ENCODE measurements around the gene PCYT2.

The PCYT2 gene

GRCh38 chr17:81871387-81872230 lies 39.6 kb downstream of the PCYT2 start (continued):
- TF ChIP-seq, protein P1, sequence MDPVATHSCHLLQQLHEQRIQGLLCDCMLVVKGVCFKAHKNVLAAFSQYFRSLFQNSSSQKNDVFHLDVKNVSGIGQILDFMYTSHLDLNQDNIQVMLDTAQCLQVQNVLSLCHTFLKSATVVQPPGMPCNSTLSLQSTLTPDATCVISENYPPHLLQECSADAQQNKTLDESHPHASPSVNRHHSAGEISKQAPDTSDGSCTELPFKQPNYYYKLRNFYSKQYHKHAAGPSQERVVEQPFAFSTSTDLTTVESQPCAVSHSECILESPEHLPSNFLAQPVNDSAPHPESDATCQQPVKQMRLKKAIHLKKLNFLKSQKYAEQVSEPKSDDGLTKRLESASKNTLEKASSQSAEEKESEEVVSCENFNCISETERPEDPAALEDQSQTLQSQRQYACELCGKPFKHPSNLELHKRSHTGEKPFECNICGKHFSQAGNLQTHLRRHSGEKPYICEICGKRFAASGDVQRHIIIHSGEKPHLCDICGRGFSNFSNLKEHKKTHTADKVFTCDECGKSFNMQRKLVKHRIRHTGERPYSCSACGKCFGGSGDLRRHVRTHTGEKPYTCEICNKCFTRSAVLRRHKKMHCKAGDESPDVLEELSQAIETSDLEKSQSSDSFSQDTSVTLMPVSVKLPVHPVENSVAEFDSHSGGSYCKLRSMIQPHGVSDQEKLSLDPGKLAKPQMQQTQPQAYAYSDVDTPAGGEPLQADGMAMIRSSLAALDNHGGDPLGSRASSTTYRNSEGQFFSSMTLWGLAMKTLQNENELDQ (tag by site-specific recombination; IDR thresholded peaks at IDR 0.05; ENCODE audit: low read depth): no peak
- TF ChIP-seq YY1 (tag by site-specific recombination; IDR thresholded peaks at IDR 0.05): peak; percentile 95

- Histone ChIP-seq H3K27ac (ENCODE audit: extremely low read depth, low read depth, low read length) (peak within 1 kb of the TSS; percentile 100), H3K4me3 (ENCODE audit: low read depth, low read length) (peak within 1 kb of the TSS; percentile 85), H3K36me3 (ENCODE audit: control insufficient read depth in 2 of 2, insufficient read depth in 1 of 2, low read length in 2 of 2) (peaks cover 0 to 42% of the 10 kb centered on the region in 2 experiments; a peak in 2 of 3 replicates), H3K4me1 (ENCODE audit: control insufficient read depth, insufficient read depth, low read length) (peaks cover 17% of the 10 kb centered on the region; the same call in 1 of the 2 replicates), H3K9me3 (ENCODE audit: control insufficient read depth, insufficient read depth, low read depth, low read length) (no peaks in the 10 kb centered on the region)
- POLR2A ChIA-PET: interaction anchor here (1.3 to 2.7 kb wide), 4 partner anchors 10 to 187 kb away, joined by 3 to 17 read pairs (median 6); partner anchors contain the start of genes ARL16, HGS and P4HB
- CTCF ChIA-PET: interaction anchor here (0.6 to 2.6 kb wide), 4 partner anchors 9 to 46 kb away, joined by 3 to 15 read pairs (median 4); no protein-coding TSS in a partner anchor
- TF ChIP-seq SP7 (tag by site-specific recombination; IDR thresholded peaks at IDR 0.05) (no peak), FEZF1 (tag by site-specific recombination; IDR thresholded peaks at IDR 0.05) (0 out of 2 replicates have a peak, but pooled peaks have one; percentile 58)
These were observed 40.2 kb downstream of the PCYT2 start, which contains the start of gene ARHGDIA for GRCh38 chr17:81870981-81871386. Gene ARHGDIA (minus strand): TSS chr17:81871337. CDS start chr17:81869930, 1,407 bp downstream.

- Histone ChIP-seq H3K27ac (ENCODE audit: extremely low read depth, low read depth, low read length) (peak overlapping the region; percentile 100), H3K4me3 (ENCODE audit: low read depth, low read length) (peak overlapping the region; percentile 85), H3K9me3 (ENCODE audit: control insufficient read depth, insufficient read depth, low read depth, low read length) (no peaks in the 10 kb centered on the region), H3K4me1 (ENCODE audit: control insufficient read depth, insufficient read depth, low read length) (peaks cover 17% of the 10 kb centered on the region; the same call in 1 of the 2 replicates), H3K36me3 (ENCODE audit: control insufficient read depth in 2 of 2, insufficient read depth in 1 of 2, low read length in 2 of 2) (peaks cover 0 to 48% of the 10 kb centered on the region in 2 experiments; a peak in 2 of 3 replicates)
- POLR2A ChIA-PET: interaction anchor here (1.2 to 2.7 kb wide), 10 partner anchors 9 to 187 kb away, joined by 3 to 17 read pairs (median 6); partner anchors contain the start of genes ARL16, HGS, MCRIP1 and MRPL12
- CTCF ChIA-PET: interaction anchor here (0.6 to 2.6 kb wide), 13 partner anchors 9 to 160 kb away, joined by 3 to 15 read pairs (median 4); partner anchors contain the start of gene PCYT2
- TF ChIP-seq ZNF555 (tag by site-specific recombination; conservative IDR thresholded peaks at IDR 0.05): no peak
- no peak for TF ChIP-seq ZNF777 (tag by site-specific recombination; IDR thresholded peaks at IDR 0.05; ENCODE audit: borderline replicate concordance)
- peak; percentile 44 for TF ChIP-seq SP2 (tag by site-specific recombination; IDR thresholded peaks at IDR 0.05)
- TF ChIP-seq OVOL3 (tag by site-specific recombination; IDR thresholded peaks at IDR 0.05): 0 out of 2 replicates have a peak, but pooled peaks have one; percentile 27
- TF ChIP-seq BCL11B (tag by site-specific recombination; IDR thresholded peaks at IDR 0.05; ENCODE audit: low read depth): peak; percentile 54; the same call in 1 of the 2 replicates
- TF ChIP-seq, protein P2, sequence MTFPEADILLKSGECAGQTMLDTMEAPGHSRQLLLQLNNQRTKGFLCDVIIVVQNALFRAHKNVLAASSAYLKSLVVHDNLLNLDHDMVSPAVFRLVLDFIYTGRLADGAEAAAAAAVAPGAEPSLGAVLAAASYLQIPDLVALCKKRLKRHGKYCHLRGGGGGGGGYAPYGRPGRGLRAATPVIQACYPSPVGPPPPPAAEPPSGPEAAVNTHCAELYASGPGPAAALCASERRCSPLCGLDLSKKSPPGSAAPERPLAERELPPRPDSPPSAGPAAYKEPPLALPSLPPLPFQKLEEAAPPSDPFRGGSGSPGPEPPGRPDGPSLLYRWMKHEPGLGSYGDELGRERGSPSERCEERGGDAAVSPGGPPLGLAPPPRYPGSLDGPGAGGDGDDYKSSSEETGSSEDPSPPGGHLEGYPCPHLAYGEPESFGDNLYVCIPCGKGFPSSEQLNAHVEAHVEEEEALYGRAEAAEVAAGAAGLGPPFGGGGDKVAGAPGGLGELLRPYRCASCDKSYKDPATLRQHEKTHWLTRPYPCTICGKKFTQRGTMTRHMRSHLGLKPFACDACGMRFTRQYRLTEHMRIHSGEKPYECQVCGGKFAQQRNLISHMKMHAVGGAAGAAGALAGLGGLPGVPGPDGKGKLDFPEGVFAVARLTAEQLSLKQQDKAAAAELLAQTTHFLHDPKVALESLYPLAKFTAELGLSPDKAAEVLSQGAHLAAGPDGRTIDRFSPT (tag by site-specific recombination; IDR thresholded peaks at IDR 0.05): no peak; the same call in 1 of the 2 replicates
- TF ChIP-seq ZNF391 (tag by site-specific recombination; IDR thresholded peaks at IDR 0.05; ENCODE audit: borderline replicate concordance, low read depth): no peak; the same call in 1 of the 2 replicates
- peak; percentile 74 for TF ChIP-seq SP3 (tag by site-specific recombination; IDR thresholded peaks at IDR 0.05)
- TF ChIP-seq YY2 (tag by site-specific recombination; IDR thresholded peaks at IDR 0.05): no peak
- TF ChIP-seq, protein P3, sequence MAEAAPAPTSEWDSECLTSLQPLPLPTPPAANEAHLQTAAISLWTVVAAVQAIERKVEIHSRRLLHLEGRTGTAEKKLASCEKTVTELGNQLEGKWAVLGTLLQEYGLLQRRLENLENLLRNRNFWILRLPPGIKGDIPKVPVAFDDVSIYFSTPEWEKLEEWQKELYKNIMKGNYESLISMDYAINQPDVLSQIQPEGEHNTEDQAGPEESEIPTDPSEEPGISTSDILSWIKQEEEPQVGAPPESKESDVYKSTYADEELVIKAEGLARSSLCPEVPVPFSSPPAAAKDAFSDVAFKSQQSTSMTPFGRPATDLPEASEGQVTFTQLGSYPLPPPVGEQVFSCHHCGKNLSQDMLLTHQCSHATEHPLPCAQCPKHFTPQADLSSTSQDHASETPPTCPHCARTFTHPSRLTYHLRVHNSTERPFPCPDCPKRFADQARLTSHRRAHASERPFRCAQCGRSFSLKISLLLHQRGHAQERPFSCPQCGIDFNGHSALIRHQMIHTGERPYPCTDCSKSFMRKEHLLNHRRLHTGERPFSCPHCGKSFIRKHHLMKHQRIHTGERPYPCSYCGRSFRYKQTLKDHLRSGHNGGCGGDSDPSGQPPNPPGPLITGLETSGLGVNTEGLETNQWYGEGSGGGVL (tag by site-specific recombination; IDR thresholded peaks at IDR 0.05): peak; percentile 10; the same call in 1 of the 2 replicates
- TF ChIP-seq SCRT1 (tag by site-specific recombination; IDR thresholded peaks at IDR 0.05; ENCODE audit: borderline replicate concordance): no peak
- TF ChIP-seq GFI1B (tag by site-specific recombination; IDR thresholded peaks at IDR 0.05): no peak
- peak; percentile 43 for TF ChIP-seq KLF1 (tag by site-specific recombination; IDR thresholded peaks at IDR 0.05)
- TF ChIP-seq, protein P4, sequence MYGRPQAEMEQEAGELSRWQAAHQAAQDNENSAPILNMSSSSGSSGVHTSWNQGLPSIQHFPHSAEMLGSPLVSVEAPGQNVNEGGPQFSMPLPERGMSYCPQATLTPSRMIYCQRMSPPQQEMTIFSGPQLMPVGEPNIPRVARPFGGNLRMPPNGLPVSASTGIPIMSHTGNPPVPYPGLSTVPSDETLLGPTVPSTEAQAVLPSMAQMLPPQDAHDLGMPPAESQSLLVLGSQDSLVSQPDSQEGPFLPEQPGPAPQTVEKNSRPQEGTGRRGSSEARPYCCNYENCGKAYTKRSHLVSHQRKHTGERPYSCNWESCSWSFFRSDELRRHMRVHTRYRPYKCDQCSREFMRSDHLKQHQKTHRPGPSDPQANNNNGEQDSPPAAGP (tag by site-specific recombination; IDR thresholded peaks at IDR 0.05): peak; percentile 42; the same call in 1 of the 2 replicates
- peak; percentile 48; the same call in 1 of the 2 replicates for TF ChIP-seq ZBTB7A (tag by site-specific recombination; IDR thresholded peaks at IDR 0.05; ENCODE audit: low read depth)
- no peak for TF ChIP-seq ZNF747 (tag by site-specific recombination; IDR thresholded peaks at IDR 0.05)
- TF ChIP-seq GLIS2 (tag by site-specific recombination; IDR thresholded peaks at IDR 0.05): peak; percentile 92
These were observed 40.8 kb downstream of the PCYT2 start for GRCh38 chr17:81870131-81870980.

All from HEK293 (cell line).